Esophagus squamous epithelium (tissue), 4 donors: ENCODE measurements around the gene ARL8B.

Source experiments
- CTCF ChIP-seq, 6 experiments: fragments of 450-650 bp in 4 of 6; fragments of 200-600 bp in 2 of 6; sonication (generic) in 2 of 6; IDR thresholded peaks; one replicate each; pipeline ENCODE4 v1.5.1; 2016 to 2019; ENCODE audit warnings: antibody characterized with exemption in 6 of 6, mild to moderate bottlenecking in 4 of 6, moderate library complexity in 4 of 6
- POLR2A ChIP-seq, 4 donors: fragments of 450-650 bp; IDR thresholded peaks; one replicate each; pipeline ENCODE4 v1.6.1; 2017; ENCODE audit warnings: antibody characterized with exemption in 4 of 4, mild to moderate bottlenecking in 4 of 4, moderate library complexity in 3 of 4

- TF ChIP-seq POLR2A (IDR thresholded peaks at IDR 0.05) (no peak), CTCF (IDR thresholded peaks at IDR 0.05) (no peak)
These were observed 23.0 kb downstream of the ARL8B start for GRCh38 chr3:5145120-5145519.
